NCI-H187 treated with DMSO at 0.1 percent for 48 hours (cell line): Measurements from ENCODE around the gene CEP350.

Experiments
- DNase-seq: peaks from one replicate; lab custom pipeline; 2025; lab: John Stamatoyannopoulos, UW

Gene CEP350

DNA sequence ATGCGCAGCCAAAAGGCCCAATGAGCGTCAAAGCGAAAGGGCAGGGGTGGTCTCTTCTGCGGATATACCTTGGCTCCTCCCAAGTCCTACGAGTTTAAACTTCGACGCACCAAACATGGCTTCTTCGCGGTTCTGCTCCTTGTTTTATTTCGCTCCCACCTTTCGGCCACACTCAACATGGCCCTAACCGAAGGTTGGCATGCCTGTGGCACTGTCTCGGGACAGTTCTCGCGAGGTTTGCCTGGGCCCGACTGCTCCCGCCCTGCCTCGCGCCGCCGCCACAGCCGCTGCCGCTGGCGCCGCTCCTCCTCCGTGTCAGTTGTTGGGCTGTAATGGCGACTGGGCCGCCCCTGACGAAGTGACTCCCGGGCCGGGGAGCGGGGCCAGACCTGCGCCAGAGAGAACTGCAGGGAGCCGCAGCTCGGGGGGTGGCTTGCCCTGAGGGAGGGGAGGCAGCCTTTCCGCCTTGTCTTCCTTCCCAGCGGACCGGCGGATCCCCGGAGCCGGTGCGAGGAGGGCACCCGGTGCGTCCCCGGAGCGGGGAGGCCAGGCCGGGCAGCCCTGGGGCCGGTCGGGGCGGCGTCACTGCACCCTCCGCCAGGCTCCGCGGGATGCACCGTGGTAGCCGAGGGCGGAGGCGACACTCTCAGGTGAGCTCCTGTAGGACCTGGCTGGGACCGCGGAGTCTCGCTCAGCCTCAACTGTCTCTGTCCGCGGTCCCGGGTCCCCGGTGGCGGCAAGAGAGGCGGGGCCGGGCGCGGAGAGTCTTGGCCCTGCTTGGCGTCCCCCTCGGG is at the start of gene CEP350:
CEP350 (plus strand) TSS at position 318 of the 794 bp plus-strand sequence. CDS start 31,372 bp downstream, outside the sequence.
- peak; percentile 99 for DNase-seq

GRCh38 chr1:179910934-179911333 is 43.7 kb upstream of the CEP350 start:
- no peak for DNase-seq

DNA sequence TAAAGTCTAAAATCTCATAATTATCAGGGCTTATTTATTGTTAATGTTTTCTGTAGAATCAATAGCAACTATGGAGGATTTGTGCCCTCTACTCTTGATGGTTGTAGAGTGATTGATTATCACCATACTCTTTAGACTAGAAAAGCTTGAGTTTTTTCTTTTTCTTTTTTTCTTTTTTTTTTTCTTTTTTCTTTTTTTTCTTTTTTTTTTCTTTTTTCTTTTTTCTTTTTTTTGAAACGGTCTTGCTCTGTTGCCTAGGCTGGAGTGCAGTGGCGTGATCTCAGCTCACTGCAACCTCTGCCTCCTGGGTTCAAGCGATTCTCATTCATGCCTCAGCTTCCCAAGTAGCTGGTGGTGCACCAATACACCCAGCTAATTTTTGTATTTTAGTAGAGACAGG is 42.8 kb upstream of the CEP350 start:
- DNase-seq = no peak

DNA sequence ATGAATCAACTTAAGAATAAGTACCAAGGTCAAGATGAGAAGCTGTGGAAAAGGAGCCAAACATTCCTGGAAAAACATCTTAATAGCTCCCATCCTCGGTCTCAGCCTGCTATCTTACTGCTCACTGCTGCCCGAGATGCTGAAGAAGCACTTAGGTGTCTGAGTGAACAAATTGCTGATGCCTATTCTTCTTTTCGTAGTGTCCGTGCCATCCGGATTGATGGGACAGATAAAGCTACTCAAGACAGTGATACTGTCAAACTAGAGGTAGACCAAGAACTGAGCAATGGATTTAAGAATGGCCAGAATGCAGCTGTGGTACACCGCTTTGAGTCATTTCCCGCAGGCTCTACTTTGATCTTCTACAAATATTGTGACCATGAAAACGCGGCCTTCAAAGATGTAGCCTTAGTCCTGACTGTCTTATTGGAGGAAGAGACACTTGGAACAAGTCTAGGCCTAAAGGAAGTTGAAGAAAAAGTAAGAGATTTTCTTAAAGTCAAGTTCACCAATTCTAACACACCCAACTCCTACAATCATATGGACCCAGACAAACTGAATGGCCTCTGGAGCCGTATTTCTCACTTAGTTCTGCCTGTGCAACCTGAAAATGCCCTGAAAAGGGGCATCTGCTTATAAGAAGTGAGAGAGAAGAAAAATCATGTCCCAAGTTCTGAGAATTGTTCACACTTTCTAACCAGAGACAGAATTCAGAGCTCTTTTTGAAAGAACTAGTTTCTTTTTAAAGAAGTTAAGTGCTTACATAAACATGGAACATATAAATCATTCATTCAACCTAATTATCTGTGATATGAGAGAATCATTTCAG is 36.8 kb upstream of the CEP350 start:
- no peak for DNase-seq

- no peak for DNase-seq
Observed at GRCh38 chr1:179921472-179921871, 33.1 kb upstream of the CEP350 start.

DNA sequence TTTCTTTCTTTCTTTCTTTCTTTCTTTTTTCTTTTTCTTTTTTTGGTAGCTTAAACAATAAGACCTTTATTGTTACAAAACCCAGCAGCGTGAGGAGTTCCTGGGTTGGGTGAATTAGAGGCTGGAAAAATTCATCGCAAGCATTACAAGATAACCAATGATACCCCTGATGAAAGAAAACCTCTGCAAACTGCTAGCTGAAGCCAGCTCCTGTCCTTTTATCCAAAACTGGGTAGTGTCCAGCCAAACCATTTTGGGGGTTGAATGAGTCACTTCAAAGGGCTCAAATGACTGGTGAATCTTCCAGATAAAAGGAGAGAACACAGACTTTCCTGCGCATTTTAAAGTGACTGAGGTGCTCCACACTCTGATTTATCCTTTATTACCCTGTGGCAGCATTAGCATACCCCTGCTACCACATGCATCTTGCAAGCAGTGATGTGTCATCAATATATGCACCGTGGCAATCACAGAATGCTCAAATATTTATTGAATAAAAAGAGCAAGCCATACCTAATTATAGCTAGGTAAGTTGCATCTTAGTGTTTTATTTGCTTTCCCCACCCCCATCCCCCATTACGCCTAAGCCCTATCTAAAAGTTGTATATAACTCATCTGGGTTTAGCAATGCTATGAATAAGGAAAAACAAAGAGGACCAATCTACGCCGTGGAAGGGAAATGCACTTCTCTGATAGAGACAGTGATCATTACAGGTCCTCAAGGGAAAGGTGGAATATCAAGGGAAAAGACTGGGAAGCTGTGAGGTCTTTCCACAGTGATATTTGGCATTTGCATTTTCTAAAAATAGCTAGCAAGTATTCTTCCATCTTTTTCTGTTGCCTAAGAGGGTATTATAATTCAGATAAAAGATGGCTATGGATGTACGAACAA is 32.4 kb upstream of the CEP350 start:
- DNase-seq = no peak

- DNase-seq = no peak
Observed at GRCh38 chr1:179923029-179923428, 31.6 kb upstream of the CEP350 start.

- DNase-seq = no peak
Observed at GRCh38 chr1:179924268-179924667, 30.3 kb upstream of the CEP350 start.

DNA sequence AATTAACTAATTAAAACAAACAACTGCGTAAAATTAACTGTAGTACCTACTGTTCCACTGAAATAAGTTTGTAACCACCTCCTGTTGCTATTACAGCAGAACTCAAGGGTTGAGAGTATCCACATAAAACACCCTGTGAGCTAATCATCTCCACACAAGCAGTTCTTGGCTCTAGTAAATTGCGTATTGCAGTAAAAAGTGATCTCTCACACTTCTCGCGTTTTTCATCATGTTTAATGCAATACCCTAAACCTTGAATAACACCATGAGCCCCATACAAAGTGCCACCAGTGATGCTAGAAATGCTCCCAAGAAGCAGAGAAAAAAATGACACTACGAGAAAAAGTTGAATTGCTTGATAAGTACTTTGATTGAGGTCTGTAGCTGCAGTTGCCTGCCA is 29.3 kb upstream of the CEP350 start:
- DNase-seq = no peak

DNA sequence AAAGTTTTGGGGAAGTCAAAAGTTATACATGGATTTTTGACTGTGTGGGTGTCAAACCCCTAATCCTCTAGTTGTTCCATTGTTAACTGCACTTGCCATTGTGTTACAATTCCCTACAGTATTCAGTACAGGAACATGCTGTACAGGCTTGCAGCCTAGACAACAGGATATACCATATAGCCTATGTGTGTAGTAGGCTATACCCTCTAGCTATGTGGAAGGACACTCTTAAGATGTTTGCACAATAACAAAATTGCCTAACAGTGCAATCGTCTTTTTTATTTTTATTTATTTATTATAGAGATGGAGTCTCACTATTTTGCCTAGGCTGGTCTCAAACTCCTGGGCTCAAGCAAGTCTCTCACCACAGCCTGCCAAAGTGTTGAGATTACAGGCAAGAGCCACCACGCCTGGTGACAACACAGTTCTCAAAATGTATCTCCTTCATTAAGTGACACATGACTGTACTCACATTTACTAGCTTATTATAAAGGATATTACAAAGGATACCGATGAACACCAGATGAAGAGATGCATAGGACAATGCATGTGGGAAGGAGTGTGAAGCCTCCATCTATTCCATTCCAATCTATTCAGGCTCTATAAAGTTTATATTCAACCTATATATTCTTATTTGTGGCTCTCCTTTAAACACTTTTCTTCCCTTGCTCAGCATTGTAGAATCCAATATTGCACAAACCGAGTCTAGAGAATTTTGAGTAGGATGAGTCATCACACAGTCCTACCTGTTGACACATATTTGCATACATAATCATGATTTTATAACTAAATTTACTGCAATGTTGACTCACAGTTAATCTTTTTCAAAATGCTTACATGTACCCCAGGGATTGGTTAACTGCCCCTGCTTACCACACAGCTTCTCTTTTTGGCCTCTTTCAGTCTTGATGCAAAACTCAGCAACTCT is 28.4 kb upstream of the CEP350 start:
- DNase-seq = no peak

DNA sequence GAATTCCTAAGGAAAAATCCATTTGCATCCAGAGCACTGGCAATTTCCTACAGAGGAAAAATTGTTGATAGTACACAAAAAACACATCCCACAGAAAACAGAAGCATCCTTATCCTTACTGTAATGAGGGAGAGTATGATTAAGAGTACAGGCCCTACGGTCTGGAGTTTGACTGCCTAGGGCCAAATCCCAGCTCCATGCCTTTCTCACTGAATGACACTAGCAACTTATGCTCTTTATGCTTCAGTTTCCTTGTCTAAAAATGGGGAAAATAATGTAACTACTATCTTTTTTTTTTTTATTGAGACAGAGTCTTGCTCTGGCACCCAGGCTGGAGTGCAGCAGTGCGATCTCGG is 27.8 kb upstream of the CEP350 start:
- no peak for DNase-seq

- DNase-seq = no peak
Observed at GRCh38 chr1:179929955-179930798, 24.4 kb upstream of the CEP350 start.

DNA sequence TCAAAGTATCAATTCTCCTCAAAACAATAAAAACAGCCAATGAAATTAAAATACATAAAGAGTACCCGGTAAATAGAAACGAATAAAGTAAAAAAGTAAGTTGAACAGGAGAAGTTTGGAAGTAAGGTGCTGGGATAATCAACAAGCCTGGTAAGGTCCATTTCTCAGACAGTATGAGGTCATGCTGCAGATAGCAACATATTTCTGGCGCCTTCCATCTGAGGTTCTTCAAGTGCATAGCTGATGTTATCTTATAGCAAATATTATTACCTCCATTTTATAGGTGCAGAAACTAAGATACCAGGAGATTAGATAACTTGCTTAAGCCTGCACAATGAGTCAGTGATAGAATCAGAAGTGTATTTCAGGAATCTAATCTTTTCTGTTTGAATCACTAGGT is 23.7 kb upstream of the CEP350 start:
- no peak for DNase-seq

DNA sequence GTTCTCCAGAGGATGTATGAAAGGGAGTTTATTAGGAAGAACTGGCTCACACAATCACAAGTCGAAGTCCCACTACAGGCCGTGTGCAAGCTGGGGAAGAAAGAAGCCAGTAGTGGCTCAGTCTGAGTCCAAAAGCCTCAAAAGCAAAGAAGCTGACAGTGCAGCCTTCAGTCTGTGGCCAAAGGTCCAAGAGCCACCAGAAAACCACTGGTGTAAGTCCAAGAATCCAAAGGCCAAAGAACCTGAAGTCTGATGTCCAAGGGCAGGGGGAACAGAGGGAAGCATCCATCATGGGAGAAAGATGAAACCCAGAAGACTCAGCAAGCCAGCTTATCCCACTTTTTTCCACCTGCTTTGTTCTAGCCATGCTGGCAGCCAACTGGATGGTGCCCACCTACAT is 21.4 kb upstream of the CEP350 start:
- DNase-seq = no peak

GRCh38 chr1:179935909-179936496 is 18.6 kb upstream of the CEP350 start:
- no peak for DNase-seq

- DNase-seq = no peak
Observed at GRCh38 chr1:179937668-179938254, 16.8 kb upstream of the CEP350 start.

GRCh38 chr1:179938752-179939151 is 15.9 kb upstream of the CEP350 start:
- no peak for DNase-seq

DNA sequence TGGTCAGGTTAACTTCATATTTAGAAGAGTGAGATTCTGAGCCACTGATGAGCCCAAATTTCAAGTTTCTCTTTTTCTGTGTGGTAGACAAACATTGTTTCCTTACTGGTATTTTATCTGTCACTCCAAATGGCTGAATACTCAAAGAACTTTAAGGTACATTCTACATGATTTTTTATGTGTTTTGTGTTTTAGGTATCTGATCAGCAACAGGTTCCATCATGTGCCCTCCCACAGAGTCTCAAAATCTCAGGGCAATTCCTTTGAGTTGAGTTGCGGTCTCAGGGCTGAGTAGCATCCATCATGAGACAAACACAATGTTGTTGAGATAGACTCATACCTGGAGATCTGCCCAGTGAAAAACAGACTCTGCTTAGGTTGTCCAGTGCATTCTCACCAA is 14.7 kb upstream of the CEP350 start:
- no peak for DNase-seq

- DNase-seq = no peak
Observed at GRCh38 chr1:179941454-179941853, 13.2 kb upstream of the CEP350 start.

GRCh38 chr1:179950651-179951050 is 4.0 kb upstream of the CEP350 start:
- no peak for DNase-seq
